HG03571 (cell line): Measurements from ENCODE around the gene GPR78.

ENCODE experiments used
- ATAC-seq: cut with Tn5 transposase; IDR thresholded peaks from one replicate; pipeline ENCODE4 v1.9.1; 2021; ENCODE audit not compliant: unreplicated experiment

The GPR78 gene, protein sequence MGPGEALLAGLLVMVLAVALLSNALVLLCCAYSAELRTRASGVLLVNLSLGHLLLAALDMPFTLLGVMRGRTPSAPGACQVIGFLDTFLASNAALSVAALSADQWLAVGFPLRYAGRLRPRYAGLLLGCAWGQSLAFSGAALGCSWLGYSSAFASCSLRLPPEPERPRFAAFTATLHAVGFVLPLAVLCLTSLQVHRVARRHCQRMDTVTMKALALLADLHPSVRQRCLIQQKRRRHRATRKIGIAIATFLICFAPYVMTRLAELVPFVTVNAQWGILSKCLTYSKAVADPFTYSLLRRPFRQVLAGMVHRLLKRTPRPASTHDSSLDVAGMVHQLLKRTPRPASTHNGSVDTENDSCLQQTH

DNA sequence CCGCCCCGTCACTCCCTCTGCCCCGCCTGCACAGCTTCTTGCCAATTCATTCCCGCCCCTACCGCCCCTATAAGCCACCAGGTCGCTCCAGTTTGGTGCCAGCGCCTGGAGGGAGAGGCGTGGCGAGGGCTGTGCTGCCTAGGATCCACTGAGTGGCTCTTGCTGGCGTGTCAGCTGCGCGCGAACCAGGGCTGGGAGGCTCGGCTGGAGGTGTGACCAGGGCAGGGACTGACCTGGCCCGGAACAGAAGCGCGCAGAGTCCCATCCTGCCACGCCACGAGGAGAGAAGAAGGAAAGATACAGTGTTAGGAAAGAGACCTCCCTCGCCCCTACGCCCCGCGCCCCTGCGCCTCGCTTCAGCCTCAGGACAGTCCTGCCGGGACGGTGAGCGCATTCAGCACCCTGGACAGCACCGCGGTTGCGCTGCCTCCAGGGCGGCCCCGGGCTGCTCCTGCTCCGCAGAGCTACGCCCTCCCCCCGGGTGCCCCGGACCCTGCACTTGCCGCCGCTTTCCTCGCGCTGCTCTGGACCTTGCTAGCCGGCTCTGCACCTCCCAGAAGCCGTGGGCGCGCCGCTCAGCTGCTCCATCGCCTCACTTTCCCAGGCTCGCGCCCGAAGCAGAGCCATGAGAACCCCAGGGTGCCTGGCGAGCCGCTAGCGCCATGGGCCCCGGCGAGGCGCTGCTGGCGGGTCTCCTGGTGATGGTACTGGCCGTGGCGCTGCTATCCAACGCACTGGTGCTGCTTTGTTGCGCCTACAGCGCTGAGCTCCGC lies at the start of gene GPR78:
TSS of gene GPR78 (plus strand) at position 72 of the 773 bp plus-strand sequence. CDS start at position 663, 591 bp downstream.
- no peak for ATAC-seq

DNA sequence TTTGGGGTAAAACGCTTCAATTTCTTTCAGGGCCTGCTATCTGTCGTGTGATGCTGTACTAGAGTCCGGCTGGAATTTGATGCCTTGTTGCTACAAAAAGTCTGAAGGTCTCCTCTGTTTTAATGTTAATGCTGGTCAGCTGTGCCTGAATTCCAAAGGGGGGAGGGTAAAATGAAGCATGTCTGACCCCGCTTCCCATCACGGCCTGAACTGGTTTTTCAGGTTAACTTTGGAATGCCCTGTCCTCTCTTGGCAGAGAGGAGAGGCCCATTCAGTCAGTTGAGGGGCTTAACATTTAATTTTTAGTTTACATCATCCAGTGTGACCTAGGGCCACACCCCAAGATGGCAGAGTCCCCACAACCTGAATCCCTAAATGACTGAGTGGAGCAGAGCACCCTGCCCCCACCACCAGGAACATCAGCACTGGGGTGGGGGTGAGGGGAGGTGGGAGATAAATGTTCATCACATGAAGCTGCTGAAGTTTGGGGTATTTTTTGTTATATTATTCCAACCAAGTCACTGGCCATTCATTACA lies 47.9 kb upstream of the GPR78 start:
- ATAC-seq, result no peak

DNA sequence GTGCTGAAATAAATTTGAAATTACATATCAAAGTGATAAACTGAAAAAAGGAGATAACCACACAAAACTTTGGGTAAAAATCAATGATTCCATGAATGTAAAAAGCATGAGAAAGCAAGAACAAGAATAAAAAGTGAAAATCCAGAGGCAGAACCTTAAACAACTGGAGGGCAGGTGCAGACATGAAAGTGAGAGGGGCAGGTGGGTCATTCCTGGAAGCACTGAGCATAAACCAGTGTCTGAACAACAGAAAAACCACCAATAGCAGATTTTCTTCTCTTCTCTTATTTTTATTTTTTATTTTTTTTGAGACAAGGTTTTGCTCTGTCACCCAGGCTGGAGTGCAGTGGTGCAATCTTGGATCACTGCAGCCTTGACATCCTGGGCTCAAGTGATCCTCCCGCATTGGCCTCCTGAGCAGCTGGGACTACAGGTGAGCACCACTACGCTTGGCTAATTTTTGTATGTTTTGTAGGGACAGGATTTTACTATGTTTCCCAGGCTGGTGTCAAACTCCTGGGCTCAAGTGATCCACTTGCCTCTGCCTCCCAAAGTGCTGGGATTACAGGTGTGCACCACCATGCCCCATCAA lies 46.8 kb upstream of the GPR78 start:
- ATAC-seq, result no peak

DNA sequence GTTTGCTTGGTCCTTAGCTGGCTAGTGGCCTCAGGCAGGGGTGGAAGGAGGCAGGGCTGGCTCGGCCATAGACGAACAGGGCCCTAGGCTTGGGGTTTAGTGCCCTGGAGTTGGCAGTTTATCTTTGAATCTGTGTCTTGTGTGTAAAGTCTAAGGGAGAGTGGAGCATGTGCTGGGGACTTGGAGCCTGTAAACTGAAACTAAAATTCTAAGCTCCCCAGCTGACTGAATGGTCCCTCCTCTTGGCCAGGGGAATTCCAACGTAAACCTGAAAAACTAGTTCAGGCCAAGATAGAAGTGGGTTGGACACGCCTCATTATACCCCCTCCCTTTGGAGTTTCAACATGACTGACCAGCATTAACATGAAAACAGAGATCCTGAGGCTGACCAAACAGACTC lies 46.1 kb upstream of the GPR78 start:
- peak; percentile 77 for ATAC-seq

DNA sequence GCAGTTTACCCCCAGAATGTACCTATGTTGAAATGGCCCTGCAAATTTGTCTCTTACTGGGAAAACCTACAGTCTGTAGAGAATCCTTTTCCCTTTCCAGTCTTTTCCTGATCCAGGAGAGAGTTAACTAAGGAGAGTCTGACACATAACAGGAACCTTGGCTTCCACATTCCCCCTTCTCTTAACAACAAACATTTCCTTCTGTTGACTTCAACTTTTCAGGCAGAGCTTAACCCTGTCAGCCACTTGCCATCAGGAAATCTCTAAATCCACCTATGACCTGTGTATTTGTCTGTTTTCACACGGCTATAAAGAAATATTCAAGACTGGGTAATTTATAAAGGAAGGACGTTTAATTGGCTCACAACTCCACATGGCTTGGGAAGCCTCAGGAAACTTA lies 45.6 kb upstream of the GPR78 start:
- ATAC-seq, result no peak

DNA sequence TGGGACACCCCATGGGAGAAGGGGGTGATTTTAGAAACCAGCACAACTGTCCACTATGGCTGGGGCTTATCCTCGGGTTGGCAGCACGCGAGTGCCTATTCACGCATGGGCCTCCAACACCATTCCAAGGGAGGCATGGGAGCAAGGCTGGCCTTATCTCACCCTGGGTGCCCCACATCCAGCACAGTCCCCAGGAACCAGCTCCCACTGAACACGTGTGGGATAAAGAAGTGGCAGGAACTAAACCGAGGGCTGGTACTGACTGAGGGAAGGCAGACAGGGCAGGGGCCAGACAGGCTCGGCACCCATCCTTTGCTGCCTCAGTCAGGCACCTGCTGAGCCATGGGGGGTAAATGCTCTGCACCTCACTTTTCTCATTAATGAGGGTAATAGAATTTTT lies 43.7 kb upstream of the GPR78 start:
- ATAC-seq, result no peak

DNA sequence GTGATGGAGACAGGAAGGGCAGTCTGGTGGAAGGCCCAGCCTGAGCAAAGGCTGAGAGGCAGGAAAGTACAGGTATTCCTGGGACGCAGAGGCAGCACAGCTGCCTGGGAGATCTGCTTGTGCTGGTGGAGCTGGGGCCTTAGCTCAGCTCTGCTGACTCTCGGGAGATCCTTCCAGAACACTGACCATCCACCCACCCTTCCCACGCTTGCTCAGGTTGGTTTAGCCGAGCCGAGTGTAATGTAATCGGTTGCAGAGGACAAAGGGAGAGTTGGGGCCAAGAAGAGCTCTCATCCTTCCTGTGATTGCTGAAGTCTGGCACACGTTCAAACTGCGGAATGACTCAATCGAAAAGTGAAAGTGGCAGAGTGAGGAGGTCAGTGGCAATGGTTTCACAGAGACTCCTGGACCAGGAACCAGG lies 43.1 kb upstream of the GPR78 start:
- ATAC-seq, result no peak

DNA sequence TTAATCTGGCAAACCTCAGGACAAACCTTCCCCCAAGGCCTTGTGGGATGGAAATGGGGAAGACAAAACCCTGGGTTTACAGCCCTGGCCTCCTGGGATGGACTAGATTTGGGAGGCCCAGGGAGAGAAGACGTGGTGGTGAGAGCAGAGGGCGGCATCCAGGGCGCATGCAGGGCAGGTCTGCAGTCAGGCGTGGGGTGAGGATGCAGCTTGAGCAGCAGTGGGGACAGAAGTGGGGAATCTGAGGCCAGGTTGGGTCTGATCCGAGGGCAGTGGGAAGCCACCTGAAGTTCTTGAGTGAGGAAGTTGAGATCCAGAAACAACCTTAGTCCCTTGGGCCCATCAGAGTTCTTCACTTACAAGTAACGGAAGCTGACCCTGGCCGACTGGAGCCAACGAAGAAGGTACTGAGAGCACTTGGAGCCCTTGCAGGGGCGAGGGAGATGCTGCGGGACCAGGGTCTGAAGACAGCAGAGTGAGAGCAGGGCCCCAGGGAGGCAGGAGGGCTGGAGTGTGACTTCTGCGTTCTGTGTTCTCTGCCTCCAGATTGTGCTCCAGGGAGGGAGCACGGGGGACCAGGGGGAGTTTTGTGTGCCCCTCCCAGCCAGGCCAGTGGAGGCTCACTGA lies 42.0 kb upstream of the GPR78 start:
- ATAC-seq, result no peak

DNA sequence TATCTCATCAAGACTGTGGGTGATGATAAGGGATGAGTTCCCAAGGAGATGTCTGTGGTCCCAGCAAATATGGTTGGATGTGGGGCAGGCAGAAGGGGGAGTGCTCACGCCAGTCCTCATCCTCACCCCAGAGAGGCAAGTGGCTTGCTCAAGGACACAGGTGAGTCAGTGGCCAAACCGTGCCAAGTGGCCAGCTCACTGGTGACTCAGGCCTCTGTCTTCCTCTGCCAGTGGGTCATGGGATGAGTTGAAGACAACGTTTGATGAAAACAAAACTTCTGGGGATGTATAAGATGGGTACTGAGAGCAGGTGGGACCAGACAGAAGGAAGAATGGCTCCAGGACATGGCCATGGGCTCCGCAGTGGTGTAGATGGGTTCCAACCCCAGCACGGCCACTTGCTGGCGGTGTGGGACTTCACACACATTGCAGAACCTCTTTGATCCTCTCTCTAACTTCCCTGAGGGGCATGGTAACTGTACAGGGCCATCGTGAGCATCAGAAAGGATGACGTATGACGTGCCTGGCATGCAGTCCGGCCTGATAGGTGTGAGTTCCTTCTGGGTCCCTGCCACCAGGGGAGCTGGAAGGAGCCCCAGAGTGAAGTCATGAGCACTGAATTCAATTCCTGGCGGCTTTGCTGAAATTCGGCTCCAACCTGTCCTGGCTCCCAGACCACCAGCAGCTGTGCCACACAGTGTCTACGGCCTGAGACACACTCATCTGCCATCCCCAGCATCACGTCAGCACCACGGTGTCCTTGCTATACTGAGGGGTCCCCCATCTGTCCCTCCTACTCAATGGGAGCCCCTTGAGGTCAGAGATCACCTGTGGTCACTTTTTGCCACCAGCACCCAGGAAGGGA lies 41.3 kb upstream of the GPR78 start:
- ATAC-seq, result no peak

DNA sequence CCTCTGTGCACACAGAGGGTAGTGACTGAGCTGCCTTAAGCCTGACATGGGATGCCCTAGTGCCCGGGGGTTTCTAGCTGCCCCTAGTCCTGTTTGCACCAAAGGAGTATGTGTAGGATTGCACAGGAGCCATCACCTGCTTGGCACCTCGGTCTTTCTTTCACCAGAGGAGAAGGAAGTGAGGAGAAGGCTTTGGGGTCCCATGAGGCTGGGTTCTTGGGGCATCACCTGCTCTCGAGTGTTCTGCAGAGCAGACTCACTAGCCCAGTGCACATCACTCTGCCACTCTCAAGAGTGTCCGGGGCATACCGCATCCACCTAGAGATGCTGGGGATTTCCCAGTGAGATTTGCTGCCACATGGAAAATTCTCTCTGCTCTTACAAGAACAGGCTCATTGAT lies 40.5 kb upstream of the GPR78 start:
- ATAC-seq, result no peak

DNA sequence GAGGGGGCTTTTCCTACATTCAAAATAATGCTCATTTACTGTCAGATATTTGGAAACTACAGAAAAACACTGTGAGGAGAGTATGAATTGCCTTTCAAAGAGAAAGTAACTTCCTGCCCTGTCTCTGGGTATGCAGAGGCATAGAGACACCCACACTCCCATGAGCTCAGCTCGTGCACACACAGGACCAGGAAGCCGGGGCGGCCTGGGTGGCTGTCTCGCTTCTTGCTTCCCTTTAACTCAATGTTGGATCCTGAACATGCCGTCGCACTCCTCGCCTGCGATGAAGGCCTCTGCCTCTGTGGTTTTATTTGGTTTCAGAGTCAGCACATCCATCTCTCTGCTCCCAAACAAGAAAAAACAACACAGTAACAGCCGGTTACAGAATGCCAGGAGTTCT lies 40.1 kb upstream of the GPR78 start:
- ATAC-seq, result no peak

DNA sequence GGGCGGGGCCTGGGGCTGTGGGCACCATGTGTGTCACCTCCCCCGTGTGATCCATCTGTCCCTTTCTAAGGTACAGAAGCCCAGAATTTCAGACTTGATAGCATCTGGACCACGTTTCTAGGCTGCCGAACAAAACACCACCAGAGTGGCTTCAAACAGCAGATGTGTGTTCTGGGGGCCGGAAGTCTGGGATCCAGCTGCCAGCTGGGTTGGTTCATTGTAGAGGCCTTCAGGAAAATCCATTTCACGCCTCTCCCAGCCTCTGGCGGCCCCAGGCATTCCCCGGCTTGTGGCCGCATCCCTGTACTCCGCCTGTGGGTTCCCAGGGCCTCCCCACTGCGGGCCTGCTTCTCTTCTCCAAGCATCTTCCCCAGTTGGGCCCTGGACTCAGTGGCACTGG lies 39.6 kb upstream of the GPR78 start:
- ATAC-seq, result no peak

DNA sequence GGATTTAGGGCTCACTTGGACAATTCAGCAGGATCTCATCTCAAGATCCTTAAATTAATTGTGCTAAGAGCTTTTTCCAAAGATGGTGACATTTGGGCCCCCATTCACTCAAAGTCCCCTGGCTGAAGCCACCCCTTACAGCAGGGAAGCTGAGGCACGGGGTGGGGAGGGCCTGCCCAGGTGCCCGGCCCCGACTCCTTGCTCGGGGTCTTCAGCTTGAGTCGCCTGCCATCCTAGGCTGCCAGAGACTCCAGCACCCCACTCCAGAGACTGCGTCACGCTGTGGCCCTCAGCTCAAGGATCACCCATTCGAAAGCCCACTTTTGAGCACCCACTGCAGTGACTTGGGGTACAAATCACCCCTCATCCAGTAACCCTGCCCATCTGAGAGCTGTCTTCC lies 39.2 kb upstream of the GPR78 start:
- no peak for ATAC-seq

DNA sequence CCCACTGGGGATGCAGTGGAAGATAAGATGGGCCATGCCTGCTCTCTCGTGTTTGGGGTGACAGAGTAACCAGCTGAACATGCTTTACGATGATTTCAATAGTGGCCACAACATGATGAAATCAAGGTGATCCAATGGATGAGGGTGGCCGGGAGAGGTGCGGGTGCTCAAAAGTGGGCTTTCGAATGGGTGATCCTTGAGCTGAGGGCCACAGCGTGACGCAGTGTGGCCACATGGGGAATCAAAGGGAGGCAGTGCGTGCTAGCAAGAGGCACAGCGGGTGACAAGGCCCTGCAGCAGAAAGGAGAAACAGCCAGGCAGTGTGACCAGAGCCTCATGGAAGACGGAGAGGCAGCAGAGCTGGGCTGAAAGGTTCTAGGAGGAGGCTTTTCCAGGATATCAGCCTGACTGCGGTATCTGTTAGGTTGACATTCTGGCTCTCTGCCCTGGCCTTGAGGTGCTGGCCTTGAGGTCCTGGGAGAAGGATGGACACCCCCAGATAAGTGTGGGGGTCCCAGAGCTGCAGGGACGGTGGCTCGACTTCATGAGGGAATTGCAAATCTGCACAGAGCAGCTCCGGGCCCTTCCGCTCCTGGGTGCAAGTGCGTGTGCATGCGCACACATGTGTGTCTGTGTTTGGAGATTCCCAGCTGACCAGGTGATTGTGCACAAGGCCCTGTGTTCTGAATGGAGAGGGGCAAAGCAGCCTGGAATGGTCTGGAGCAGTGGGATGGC lies 38.0 kb upstream of the GPR78 start:
- no peak for ATAC-seq

DNA sequence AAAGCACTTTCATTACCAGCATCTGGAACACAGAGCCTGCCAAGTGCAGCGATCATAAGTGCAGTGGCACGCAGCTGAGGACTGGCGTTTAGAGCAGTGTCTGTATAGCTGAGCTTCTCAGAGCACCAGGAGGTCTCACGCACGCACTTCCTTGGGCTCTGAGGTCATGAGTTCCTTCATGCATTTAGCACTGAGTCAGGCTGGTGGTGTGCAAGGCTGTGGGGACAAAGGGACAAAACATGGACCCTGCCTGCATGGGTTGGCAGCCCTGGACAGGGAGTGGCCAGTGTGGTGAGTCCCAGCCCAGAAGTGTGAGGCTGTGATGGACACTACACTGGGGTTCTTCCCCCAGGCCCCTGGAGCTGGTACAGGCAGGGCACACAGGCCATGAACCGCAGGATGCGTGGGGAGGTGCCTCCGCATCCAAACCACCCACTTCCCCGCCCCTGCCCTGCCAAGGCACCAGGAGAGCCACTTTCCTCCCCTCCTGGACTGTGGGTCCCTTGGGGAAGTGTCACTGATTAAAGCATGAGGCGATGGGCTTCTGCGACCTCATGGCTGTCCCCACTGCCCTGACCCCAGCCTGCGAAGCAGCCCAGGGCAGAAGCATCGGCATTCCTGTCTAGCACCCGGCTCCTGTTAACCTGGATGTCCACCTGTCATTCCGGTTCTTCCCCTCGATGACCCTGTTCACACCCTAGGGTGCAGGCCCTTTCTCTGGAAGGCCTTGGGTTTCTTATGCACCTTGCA lies 37.2 kb upstream of the GPR78 start:
- ATAC-seq, result no peak

DNA sequence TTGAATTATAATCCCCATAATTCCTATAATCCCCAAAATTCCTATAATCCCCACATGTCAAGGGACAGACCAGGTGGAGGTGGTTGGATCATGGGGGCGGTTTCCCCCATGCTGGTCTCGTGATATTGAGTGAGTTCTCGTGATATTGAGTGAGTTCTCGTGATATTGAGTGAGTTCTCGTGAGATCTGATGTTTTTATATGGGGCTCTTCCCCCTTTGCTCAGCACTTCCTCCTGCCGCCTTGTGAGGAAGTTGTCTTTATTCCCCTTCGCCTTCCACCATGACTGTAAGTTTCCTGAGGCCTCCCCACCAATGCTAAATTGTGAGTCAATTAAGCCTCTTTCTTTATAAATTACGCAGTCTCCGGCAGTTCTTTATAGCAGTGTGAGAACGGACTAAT lies 36.6 kb upstream of the GPR78 start:
- no peak for ATAC-seq

DNA sequence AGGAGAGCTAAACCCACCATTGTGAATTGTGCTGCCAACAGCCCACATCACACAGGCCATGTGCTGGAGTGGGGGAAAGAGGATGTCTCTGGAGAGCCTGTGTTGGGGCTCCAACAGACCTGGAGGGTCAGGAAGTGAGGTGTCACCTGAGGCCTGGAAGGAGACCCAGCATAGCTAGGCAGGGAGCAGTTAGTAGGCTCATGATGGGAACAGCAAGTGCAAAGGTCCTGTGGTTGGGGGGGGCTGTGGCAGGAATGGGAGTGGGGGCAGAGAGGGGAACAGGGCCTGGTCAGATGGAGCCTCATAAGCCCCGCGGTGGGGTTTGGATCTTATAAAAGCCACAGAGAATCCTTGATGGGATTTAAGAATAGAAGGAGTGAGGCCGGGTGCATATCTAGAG lies 35.9 kb upstream of the GPR78 start:
- no peak for ATAC-seq

DNA sequence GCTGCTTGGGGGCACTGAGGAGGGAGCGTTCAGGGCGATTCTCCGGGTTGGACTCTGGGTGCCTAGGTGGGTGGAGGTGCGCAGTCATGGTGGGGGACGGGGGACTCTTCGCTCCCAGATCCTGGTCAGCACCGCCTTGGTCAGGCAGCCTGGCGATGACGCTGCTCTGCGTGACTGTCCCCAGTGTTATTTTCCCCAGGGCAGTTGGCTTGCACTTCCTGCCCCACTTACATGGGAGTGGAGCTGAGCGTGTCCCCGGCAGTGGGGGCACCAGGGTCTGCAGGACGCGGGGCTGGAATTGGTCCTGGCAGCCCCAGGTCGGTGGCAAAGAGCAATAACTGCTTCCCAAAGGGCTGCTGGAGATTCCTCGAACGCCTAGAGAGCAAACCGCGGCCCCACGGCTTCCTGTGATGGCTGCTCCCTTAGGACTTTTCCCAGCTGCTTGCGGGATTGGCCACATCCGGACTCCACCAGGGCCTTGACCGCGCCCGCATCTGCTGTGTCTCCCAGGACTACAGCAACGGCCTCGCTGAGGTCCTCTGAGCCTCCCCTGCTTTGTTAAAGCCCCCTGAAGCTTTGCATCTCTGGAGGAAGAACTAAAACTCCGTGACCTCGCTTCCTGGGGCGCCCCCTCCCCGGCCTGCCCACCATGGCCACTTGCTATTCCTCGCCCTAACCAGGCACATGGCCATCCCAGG lies 35.3 kb upstream of the GPR78 start:
- no peak for ATAC-seq

DNA sequence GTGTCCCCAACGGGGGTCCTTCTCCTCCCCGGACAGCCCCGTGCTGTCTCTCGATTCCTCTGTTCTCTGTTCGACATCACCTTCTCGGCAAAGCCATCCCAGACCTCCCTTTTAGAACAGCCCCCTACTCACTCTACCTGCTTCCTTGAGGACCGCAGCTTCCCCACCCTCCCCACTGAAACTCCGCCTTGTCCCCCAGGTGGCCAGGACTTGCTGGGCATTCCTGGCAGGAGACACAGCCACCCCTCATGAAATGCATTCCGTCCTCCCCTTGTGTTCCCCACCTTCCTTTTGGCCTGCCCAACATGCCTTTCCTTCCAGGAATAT lies 34.8 kb upstream of the GPR78 start:
- no peak for ATAC-seq
